AML-193 (cell line): ENCODE results near the gene ZNF574.
"Not testable (repeated sequence)": the region's sequence is repeated elsewhere in the genome, so short reads cannot be mapped to it uniquely, and the experiment has no call there.

Experiments used
- DNase-seq, 2 experiments: peaks; one replicate each; lab custom pipeline; 2025; lab: John Stamatoyannopoulos, UW

The ZNF574 gene

DNA sequence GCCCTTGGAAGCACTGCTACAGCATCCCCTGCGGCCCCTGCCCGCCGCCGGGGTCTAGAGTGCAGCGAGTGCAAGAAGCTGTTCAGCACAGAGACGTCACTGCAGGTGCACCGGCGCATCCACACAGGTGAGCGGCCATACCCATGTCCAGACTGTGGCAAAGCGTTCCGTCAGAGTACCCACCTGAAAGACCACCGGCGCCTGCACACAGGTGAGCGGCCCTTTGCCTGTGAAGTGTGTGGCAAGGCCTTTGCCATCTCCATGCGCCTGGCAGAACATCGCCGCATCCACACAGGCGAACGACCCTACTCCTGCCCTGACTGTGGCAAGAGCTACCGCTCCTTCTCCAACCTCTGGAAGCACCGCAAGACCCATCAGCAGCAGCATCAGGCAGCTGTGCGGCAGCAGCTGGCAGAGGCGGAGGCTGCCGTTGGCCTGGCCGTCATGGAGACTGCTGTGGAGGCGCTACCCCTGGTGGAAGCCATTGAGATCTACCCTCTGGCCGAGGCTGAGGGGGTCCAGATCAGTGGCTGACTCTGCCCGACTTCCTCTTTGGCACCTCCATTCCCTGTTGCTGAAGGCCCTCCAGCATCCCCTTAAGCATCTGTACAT, 4.9 kb downstream of the ZNF574 start:
- DNase-seq = no peak

DNA sequence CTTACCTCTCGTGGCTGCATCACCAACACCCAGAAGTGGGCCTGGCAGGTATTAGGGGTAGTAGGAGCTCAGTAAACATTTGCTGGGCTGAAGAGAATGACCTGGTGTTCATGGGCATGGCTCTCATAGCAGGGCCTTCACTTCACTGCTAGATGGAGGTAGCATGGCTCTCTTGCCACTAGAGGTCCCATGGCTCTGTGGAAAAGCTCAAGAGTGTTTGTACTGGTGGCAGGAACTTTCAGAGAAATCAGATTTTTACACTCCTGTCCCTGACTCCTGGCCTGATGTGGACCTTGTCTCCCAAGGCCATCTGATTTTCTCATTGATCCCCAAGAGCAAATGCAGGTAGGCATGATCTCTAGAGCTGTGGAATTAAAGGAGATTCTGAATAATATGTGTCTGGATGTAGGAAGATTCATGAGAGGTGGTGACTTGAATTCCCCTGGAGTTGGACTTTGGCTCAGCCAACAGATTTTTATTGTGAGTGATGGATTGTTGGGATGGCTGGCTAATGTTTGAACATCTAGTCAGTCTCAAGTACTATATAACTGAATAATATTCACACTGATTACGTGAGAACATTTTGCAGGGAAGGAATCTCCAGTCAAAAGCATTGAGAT, 5.7 kb downstream of the ZNF574 start:
- DNase-seq = peak; percentile 37 to 56

DNA sequence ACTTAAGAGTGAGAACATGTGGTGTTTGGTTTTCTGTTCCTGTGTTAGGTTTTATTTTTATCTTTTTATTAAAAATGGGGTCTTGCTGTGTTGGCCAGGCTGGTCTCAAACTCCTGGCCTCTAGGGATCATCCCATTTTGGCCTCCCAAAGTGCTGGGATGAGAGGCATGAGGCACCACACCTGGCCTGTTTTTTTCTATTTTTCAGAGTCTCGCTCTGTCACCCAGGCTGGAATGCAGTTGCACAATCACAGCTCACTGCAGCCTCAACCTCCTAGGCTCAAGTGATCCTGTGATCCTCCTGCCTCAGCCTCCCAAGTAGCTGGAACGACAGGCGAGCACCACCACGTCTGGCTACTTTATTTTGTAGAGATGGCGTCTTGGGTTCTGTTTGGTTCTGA, 7.6 kb downstream of the ZNF574 start:
- DNase-seq = no peak

DNA sequence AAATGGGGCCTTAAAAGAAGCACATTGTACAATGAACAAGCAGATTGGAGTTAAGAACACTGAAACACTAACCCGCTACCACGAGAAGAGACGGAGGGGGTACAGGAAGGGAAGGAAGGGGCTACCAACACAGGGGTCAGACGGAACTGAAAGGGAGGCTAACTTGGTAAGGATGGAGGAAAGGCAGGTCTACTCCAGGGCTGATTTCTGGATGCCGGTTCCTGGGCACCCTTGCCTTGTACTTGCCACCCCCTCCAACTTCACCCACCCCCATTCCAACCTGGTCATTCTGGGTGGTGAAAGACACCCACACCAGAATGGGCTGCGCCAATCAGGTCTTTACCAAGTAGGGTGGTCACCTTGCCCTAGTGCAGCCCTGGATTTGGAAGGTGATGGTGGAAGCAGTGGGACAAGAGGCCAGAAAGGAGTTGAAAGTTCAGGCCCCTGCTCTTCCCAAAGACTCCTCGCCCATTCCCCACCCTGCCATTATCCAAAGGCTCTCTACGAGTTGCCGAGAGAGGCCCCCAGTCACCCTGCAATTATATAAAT, 10.3 kb downstream of the ZNF574 start:
- no peak for DNase-seq

DNA sequence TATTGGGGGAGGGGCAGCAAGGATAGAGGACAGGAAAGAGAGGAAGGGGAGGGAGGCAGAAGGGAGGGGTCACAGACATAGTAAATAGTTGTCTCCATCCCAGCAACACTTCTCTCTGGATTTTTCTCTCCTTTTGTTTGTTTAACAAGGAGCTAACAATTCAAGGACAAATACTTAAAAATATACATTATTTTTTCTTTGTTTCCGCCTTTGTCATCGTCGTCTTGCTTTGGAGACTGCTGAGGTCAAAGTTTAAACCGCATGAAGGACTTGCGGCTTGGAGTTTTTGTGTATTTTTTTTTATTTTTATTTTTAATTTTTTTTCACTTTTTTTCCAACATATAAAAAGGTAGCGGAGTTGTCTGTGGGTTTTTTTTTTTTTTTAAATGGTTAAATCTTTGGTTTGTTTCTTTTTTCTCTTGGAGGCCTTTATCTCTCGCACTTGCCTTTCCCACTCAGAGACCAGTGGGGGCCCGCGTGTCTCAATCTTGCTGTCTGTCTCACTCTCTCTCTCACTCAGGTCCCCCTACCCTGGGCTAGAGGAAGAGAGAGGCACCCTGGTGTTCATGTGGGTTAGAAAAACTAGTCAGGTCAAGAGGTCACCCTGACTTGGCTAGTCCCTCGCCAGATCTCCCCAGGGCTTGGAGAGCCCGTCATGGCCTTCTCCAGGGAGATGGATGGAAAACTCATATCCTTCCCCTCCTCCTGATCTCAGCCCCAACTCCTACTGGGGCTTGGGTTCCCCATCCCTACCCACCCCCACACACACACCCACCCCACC, 11.0 kb downstream of the ZNF574 start:
- DNase-seq = no peak

DNA sequence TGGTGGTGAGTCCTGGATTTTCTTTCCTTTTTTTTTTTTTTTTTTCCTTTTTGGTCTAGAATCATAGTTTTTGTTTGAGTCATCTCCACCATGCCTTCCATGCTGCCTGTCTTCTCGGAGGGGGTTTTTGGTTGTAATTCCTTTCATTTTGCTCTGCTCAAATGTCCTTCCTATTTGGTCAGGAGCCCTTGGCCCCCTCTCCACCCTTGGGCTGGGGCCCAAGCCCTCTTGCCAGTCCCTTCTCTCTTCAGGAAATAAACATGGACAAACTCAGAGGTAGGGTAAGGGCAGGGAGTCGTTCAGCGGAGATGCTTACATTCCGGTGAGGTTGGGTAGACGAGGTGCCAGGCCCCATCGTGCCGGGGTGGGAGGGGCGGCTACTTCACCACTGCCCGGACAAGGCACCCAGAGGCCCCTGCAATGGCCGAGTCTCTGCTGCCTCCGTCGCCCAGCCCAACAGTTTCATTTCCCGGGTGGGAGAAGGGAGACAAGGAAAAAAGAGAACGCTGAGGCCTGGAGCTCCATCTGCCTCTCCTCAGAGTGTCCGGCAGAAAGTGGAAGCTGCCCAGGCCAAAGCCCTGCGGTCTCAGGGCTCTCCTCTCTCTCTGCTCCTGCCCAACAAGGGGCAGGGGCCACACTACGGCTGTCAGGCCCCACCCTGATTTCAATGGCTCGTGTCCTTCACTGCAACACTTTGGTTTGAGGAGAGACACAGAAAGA, 12.7 kb downstream of the ZNF574 start:
- no peak for DNase-seq

DNA sequence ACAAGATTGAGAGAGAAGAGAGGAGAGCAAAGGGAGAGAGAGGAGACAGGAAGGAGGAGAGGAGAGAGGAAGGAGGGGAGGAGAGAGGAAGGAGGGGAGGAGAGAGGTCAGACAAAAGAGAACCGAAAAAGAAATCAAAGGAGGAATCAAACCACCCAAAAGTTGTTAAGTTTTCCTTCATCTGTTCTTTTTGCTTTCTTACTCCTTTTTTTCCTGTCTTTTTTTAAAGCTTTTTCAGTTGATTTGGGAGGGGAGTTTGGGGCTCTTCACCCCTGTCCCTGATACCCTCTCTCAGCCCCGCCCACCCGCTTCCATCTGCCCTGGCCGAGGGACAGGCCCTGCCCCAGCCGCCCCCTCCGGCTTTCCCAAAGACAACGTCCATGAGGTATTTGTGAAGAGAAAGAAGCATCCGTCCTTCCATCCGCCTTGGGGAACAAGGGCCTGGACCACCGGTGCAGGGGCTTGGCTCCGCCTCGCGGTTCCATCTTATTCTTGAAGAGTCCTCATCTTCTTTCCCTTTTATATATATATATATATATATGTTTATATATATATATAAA, 13.3 kb downstream of the ZNF574 start:
- DNase-seq = no peak

DNA sequence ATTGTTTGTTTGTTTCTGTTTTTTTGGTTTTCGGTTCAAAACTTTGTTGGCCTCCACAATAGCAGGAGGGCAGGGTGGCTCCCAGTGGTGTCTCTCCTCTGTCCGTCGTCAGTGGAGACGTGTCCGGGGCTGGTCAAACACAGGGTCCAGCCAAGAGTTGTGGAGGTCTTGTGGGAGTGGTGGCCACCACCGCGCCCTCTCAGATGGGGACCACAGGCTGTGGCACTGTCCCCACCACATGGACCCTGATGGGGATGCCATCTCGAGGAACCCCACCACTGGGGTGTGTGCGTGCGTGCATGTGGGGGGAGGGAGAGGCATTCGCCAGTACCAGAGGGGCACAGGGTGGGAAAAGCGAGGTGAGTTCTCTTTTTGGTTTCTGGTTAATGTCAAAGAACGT, 13.8 kb downstream of the ZNF574 start:
- no peak for DNase-seq

DNA sequence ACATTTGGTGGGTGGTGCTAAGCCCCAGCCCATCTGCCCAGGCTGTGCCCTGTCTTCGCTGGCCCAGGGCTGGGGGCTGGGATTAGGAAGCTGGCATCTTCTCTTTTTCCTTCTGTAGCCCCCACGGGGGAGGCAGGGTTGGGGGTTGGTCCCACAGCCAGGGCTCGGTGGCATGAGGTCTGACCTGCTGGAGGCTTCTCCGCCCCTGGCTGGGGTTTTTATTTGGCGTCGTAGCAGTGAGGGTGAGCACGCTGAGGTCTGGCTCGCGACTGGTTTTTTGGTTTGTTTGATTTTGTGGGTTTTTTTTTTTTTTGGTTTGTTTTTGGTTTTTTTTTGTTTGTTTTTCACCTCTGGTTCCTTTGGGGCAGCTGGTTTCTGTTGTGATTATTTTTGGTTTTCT, 14.7 kb downstream of the ZNF574 start:
- DNase-seq = no peak

DNA sequence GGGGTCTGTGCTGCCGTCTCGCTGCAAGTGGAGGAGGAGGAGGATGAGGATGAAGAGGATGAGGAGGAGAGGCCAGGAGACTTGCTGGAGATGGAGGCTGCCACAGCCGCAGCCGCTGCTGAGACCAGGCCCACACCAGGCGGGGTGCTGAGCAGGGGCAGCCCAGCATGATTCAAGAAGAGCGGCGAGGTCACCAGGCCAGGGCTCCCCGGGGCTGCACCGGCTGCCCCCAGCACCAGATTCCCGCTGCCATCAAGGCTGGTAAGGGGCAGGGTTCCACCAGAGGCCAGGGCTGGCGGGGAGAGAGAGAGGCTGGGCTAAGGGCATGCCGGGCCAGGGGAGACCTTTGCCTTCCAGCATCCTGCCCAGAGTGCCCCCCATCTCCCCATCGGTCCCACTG, 15.3 kb downstream of the ZNF574 start:
- no peak for DNase-seq

DNA sequence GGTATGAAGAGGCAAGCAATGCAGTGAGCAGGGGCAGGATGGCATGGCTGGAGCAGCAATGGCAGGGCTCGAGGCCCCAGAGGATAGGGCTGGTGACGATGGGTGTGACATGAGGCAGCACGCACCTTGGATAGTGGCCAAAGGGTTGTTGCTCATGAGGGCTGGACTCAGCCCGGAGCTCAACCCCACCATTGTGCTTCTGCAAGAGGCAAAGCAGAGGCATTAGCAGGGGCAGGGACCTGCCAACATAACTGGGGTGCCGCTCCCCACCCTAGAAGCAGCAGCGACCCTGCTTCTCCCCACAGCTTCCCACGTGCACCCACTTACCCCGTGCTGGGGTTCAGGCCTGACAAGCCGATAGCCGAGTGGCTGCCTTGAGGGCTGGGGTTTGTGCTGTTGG, 15.8 kb downstream of the ZNF574 start:
- no peak for DNase-seq

DNA sequence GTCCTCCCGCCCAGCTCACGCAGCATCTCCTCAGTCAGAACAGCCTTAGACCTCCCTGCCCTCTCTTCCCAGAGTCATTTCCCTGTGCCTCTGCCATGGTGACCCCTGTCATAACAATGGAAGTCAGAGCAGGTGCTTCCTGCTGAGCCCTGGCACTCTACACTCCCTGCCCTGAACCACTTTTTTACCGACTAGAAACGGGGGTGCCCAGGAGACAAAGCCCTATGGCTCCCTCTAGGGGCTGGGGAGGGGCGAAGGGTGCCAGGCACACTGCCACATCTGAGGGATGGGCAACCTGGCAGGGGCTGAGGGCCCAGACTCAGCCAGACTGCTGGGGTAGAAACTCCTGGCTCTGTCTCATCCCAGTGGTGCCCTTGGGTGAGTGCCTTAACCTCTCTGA, 16.4 kb downstream of the ZNF574 start:
- DNase-seq = peak; percentile 17 to 45

DNA sequence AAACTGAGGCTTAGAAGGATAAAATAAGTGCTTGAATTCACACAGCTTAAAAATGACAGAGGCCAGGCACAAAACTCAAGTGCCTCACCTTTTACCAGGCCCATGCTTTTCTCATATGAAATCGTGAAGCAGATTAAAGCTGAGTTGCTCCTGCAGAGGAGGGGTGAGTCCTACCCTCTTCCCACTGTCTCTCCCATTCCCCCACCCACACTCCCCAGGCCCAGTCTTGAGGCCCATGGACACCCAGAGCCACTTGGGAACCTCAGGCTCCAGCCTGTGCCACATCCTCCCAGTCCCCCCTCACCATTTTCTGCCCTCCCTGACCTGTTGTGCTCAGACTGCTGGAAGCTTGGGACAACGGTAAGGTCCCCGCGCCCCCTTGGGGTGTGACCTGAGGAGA, 17.5 kb downstream of the ZNF574 start:
- no peak for DNase-seq

DNA sequence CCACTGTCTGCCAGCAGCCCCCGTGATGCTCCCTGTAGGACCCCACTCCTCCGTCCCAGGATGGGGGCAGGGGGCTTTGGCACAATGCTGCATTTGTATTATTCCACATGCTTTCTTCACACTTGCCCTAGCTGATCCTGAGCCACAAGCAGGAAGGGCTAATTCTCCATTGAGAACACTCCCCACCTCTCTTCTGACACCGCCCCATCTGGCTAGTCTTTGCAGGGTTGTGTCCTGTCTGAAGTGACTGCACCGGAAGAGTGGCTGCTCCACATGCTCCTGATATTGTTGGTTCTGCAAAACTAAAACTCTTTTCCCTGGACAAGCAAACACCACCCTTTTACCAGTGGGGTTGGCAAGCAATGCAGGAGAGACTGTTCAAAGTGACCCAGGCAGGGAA, 18.0 kb downstream of the ZNF574 start:
- no peak for DNase-seq

DNA sequence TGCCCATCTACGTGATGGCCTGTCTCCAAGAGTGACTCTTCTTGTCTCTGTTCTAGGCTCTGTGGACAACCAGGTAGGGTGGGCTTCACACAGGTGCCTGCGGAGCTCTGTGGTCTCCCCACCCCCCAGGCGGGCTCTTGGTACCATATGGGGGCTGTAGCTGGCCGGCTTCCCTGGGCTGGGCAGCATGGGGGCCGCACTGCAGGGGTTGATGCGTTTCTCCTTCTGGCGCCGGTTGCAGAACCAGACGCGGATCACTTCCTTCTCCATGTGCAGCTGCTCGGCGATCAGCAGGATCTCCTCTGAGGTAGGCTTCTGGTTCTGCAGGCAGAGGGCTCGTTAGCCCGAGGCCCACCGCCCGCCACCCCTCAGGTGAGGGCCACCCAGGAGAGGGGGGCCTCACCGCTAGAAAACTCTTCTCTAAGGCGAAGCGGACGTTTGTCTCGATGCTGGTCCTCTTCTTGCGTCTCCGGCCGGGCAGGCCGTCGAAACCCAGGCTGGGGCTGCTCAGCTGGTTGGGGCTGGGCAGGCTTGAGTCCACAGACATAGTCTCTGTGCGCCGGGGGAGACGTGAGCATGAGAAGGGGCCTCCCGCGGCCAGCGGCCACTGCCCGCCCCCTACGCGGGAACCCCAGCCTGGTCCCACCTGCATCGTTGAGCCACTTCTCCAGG, 19.3 kb downstream of the ZNF574 start:
- DNase-seq = no peak

DNA sequence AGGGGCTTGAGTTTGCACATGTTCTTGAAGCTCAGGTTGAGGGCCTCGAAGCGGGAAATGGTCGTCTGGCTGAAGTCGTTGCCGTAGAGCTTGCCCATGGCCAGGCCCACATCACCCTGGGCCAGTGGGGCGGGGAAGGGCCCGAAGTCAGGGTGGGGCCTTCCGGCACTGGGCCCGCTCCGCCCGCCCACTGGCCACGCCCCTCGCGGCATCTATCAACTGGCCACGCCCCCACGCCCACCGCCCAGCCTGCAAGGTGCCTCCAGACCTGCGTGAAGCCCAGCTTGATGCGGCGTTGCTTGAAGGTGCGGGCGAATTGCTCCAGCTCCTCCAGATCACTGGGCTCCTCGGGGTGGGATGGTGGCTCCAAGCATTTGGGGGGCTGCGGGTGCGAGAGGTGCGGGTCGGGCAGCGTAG, 19.9 kb downstream of the ZNF574 start:
- DNase-seq = no peak

DNA sequence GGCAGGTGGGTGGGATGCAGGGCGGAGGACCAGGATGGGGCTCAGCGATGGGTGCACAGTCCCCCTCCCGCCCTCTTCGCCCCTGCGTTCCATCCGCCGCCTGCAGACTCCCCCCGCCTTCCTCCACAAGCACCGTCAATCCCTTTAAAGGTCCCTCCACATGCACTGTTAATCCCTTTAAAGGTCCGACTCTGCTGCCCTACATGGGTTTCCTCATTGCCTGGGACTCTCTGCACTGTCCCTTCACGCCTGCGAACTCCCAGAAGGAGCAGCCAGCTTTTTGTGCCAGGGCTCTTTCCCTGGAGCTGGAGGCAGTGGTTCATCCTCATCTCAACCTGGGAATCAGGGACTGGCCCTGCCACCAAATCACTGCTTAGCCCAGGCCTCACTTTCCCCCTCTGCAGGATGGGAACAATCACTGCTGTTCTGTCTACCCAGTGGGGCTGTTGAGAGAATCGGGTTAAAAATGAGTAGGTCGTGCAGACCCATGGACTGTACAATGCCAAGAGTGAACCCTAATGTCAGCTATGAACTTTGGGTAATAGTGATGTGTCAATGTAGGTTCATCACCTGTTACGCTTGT, 20.4 kb downstream of the ZNF574 start:
- no peak for DNase-seq

DNA sequence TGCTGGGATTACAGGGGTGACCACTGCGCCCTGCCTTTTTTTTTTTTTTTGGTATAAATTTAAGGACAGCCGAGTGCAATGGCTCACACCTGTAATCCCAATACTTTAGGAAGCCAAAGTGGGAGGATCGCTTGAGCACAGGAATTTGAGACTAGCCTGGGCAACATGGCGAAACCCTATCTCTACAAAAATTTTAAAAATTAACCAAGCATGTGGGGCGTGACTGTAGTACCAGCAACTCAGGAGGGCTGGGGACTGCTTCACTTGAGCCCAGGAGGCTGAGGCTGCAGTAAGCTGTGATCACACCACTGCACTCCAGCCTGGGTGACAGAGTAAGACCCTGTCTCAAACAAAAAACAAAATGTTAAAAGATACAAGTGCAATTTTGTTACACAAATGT, 21.5 kb downstream of the ZNF574 start:
- no peak for DNase-seq

DNA sequence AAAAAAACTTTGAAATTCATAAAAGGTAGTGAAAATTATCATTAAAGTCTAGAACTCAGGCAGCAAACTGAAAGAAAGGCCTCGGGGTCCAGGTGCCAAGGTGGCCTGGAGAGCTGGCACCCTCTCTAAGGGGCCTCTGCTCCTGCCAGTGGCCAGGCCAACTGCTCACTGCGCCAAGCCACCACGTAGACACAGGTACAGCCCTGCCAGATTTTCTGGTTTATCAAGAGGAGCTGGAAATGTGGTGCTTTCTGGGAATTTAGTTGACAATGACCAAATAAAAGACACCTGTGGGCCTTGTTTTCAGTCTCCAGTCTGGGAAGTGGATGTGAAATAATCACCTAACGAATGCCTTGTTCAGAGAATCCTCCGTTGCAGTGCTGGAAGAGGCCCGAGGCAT, 22.8 kb downstream of the ZNF574 start:
- no peak for DNase-seq

DNA sequence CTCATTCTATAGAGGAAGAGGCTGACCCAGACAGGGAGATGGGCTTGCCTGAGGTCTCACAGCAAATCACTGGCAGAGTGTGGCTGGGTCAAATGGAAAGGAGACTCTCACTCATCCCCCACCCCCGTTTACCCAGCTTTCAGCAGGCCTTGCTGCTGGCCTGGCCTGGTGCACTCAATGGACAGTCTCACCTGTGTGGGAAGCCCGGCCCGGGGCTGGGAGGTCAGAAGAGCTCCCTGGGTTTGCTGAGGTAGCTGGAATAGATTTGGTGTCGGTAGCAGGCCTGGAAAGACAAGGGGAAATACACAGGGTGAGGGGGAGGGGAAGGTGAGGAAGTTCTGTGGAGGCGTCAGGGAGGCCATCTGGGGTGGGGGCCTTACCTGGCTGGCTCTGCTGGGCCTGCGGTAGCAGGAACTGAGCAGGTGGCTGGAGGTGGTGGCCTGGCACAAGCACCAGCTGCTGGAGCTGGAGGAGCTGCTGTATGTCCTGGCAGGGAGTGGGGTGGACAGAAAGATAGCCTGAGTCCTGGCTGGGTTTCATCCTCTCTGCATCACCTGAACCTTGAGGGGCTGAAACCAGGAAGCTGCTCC, 23.5 kb downstream of the ZNF574 start:
- DNase-seq = no peak

DNA sequence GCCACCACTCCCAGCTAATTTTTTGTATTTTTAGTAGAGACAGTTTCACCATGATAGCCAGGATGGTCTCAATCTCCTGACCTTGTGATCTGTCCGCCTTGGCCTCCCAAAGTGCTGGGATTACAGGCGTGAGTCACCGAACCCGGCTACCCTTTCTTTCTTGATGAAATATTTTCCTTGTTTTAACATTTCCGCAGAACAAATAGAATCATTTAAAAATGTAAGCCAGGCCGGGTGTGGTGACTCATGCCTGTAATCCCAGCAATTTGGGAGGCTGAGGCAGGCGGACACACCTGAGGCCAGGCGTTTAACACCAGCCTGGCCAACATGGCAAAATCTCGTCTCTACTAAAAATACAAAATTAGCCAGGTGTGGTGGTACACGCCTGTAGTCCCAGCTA, 24.3 kb downstream of the ZNF574 start:
- DNase-seq = not testable (repeated sequence)
